ENCODE measurements around the gene SSX7.

- TF ChIP-seq EZH2 (IDR thresholded peaks at IDR 0.05; ENCODE audit: low read length) = no peak
- TF ChIP-seq CTCF (optimal IDR thresholded peaks at IDR 0.05 in 1 of 3, IDR thresholded peaks at IDR 0.05 in 1 of 3, conservative IDR thresholded peaks at IDR 0.05 in 1 of 3; ENCODE audit: extremely low read depth in 1 of 3, insufficient read depth in 2 of 3, low read length in 3 of 3) = no peak
These were observed 55.8 kb downstream of the SSX7 start for GRCh38 chrX:52598886-52599285.
